ENCODE results near the gene EDEM2. TPM values are rescaled to one million over a fixed set of nuclear protein-coding genes. Genes with fewer than 3 reads are reported as not detected.

The EDEM2 gene
- polyA plus RNA-seq, 3 donors, result 39.5 to 86.1 (median 75.6) TPM

DNA sequence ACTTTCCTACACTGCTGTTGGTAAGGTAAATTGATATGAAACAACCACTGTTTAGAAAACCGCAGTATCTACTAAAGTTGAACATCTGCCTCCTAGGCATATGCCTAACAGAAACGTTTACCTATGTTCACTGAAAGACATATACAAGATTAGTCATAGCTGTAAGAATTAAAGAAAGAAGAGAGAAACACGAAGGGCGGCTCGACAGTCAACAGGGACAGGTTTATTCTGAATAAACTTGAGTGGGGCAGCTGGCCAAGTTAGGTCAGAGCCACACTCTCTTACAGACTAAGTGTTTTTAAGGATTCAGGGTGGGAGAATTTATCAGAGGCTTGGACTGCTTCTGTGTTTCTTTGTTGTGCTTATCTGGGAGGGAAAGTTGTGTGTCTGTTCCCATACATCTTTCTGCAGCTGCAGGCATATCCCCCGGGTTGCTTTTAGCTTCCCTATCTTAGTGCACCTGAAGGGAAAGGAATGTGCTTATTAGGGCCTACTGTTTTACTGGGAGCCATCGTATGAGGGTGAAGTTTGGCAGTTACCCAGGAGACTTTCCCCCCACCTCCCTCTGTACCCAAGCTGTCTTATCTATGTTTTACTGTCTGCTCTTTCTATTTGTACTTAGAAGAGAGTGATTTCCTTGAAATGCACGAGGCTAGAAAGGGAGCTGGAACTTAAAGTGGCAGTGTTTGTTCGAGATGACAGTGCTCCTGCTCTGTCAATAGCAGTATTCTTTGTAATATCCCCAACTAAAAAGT lies 45.2 kb upstream of the EDEM2 start:
- WGBS (ENCODE audit: insufficient coverage), result no CpG with 5 or more reads among the region's 9 CpGs
- Histone ChIP-seq H3K9ac (ENCODE audit: insufficient read depth, low read length, poor library complexity, severe bottlenecking) (no peak overlapping the region), H3K36me3 (replicated peaks in 1 of 2; ENCODE audit: control insufficient read depth in 1 of 2, insufficient read depth in 2 of 2, low read length in 2 of 2) (no peaks in the 10 kb centered on the region), H3K9me3 (replicated peaks in 1 of 2; ENCODE audit: control insufficient read depth in 1 of 2, insufficient read depth in 1 of 2, low read length in 2 of 2) (peaks cover 13 to 21% of the 10 kb centered on the region in 2 donors), H3K4me2 (replicated peaks; ENCODE audit: extremely low read depth, low read length, poor library complexity, severe bottlenecking) (no peak overlapping the region), H3K27ac (ENCODE audit: low read depth in 1 of 2, low read length in 2 of 2) (no peak overlapping the region), H2AFZ (ENCODE audit: insufficient read depth, low read depth, low read length, poor library complexity, severe bottlenecking) (no peak overlapping the region), H3K4me1 (ENCODE audit: control insufficient read depth in 1 of 2, insufficient read depth in 2 of 2, low read length in 2 of 2) (no peaks in the 10 kb centered on the region), H3K4me3 (replicated peaks in 1 of 3; ENCODE audit: low read depth in 2 of 3, low read length in 3 of 3) (no peak overlapping the region), H3K79me2 (ENCODE audit: insufficient read depth, low read length) (no peaks in the 10 kb centered on the region), H3K27me3 (ENCODE audit: control insufficient read depth in 2 of 2, insufficient read depth in 2 of 2, low read length in 2 of 2) (no peaks in the 10 kb centered on the region), H4K20me1 (ENCODE audit: insufficient read depth, low read length) (no peaks in the 10 kb centered on the region)
- DNase-seq, result no peak
- intact Hi-C loops (cut with micrococcal nuclease), result no loop called here
- peaks cover 0 to 6% of the 10 kb centered on the region in 2 donors for H3K36me3 Mint-ChIP-seq
- no peak overlapping the region for H3K27ac Mint-ChIP-seq
- peaks cover 8 to 27% (median 22%) of the 10 kb centered on the region in 7 donors for H3K9me3 Mint-ChIP-seq
- TF ChIP-seq, protein P1, sequence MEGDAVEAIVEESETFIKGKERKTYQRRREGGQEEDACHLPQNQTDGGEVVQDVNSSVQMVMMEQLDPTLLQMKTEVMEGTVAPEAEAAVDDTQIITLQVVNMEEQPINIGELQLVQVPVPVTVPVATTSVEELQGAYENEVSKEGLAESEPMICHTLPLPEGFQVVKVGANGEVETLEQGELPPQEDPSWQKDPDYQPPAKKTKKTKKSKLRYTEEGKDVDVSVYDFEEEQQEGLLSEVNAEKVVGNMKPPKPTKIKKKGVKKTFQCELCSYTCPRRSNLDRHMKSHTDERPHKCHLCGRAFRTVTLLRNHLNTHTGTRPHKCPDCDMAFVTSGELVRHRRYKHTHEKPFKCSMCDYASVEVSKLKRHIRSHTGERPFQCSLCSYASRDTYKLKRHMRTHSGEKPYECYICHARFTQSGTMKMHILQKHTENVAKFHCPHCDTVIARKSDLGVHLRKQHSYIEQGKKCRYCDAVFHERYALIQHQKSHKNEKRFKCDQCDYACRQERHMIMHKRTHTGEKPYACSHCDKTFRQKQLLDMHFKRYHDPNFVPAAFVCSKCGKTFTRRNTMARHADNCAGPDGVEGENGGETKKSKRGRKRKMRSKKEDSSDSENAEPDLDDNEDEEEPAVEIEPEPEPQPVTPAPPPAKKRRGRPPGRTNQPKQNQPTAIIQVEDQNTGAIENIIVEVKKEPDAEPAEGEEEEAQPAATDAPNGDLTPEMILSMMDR (IDR thresholded peaks at IDR 0.05), result no peak
- H3K4me3 Mint-ChIP-seq, result no peak overlapping the region
- H3K4me1 Mint-ChIP-seq, result no peaks in the 10 kb centered on the region
- H3K27me3 Mint-ChIP-seq (ENCODE audit: low read depth in 3 of 3), result peaks cover 0 to 4% (median 0%) of the 10 kb centered on the region in 3 donors

DNA sequence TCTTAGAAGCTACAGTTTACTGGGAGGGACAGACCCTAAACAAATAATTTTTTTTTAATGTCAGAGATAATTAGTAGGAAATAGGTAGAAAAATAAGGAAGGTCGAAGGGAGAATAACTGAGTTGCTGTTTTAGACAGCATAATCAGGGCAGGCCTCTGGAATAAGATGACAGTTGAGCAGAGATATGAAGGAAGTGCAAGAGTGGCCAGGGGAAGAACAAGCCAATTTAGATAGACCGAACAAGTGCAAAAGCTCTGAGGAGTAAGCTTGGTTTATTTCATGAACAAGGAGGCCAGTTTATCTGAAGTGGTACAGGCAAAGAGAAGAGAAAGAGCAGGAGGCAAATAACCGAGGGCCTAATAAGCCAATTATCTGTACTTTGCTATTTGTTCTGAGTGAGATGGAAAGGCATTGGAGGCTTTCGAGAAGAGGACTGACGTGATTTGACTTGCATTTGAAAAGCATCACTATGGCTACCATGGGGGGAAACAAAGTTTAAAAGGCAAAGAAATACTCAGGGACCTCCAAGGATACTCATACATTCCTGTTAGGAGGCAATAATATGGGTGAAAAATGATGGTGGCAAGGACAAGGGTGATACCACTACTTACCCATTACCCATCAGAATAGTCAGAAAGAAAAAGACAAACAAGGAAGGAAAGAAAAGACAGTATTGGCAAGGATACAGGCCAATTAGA lies 44.4 kb upstream of the EDEM2 start:
- peaks cover 0 to 6% of the 10 kb centered on the region in 2 donors for H3K36me3 Mint-ChIP-seq
- no peak overlapping the region for H3K4me3 Mint-ChIP-seq
- WGBS (ENCODE audit: insufficient coverage), result 97% methylated on average over 3 of the region's 5 CpGs
- TF ChIP-seq, protein P1 (IDR thresholded peaks at IDR 0.05), result no peak
- peaks cover 0 to 4% (median 0%) of the 10 kb centered on the region in 3 donors for H3K27me3 Mint-ChIP-seq (ENCODE audit: low read depth in 3 of 3)
- no peak overlapping the region for H3K27ac Mint-ChIP-seq
- no peak for DNase-seq
- no peaks in the 10 kb centered on the region for H3K27me3 ChIP-seq (ENCODE audit: control insufficient read depth in 2 of 2, insufficient read depth in 2 of 2, low read length in 2 of 2)
- H3K4me3 ChIP-seq (replicated peaks in 1 of 3; ENCODE audit: low read depth in 2 of 3, low read length in 3 of 3), result no peak overlapping the region
- peaks cover 8 to 13% of the 10 kb centered on the region in 2 donors for H3K9me3 ChIP-seq (replicated peaks in 1 of 2; ENCODE audit: control insufficient read depth in 1 of 2, insufficient read depth in 1 of 2, low read length in 2 of 2)
- H3K4me1 ChIP-seq (ENCODE audit: control insufficient read depth in 1 of 2, insufficient read depth in 2 of 2, low read length in 2 of 2), result no peaks in the 10 kb centered on the region
- no peak overlapping the region for H3K27ac ChIP-seq (ENCODE audit: low read depth in 1 of 2, low read length in 2 of 2)
- H3K9me3 Mint-ChIP-seq, result peaks cover 5 to 21% (median 15%) of the 10 kb centered on the region in 7 donors
- H3K4me1 Mint-ChIP-seq, result no peaks in the 10 kb centered on the region
- H3K9ac ChIP-seq (ENCODE audit: insufficient read depth, low read length, poor library complexity, severe bottlenecking), result no peak overlapping the region
- intact Hi-C loops (cut with micrococcal nuclease), result no loop called here
- no peaks in the 10 kb centered on the region for H3K36me3 ChIP-seq (replicated peaks in 1 of 2; ENCODE audit: control insufficient read depth in 1 of 2, insufficient read depth in 2 of 2, low read length in 2 of 2)
- H2AFZ ChIP-seq (ENCODE audit: insufficient read depth, low read depth, low read length, poor library complexity, severe bottlenecking), result no peak overlapping the region
- no peaks in the 10 kb centered on the region for H4K20me1 ChIP-seq (ENCODE audit: insufficient read depth, low read length)
- no peaks in the 10 kb centered on the region for H3K79me2 ChIP-seq (ENCODE audit: insufficient read depth, low read length)
- no peak overlapping the region for H3K4me2 ChIP-seq (replicated peaks; ENCODE audit: extremely low read depth, low read length, poor library complexity, severe bottlenecking)

All from CD14-positive monocyte (primary cell).